Measurements from ENCODE around the gene CKM. TPM values are rescaled to one million over a fixed set of nuclear protein-coding genes. Genes with fewer than 3 reads are reported as not detected.

CKM gene
- total RNA-seq, 1 donor from 2014 or later: 2,391 TPM

DNA sequence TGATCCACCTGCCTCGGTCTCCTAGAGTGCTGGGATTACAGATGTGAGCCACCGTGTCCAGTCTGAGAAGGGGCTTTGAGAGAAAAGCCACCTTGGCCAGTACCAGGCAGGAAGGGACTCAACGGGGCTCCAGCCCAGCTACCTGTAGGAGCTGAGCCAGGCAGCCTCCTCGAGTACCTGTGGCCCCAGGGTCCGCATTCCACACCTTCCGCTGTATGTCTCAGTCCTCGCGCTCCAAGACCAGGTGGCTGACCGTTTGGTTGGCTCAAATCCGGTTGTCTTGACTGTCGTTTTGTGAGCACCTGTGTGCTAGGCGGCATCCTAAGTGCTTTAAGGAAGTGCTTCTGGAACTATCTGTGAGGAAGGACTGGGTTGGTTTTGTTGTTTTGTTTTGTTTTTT lies 55.4 kb downstream of the CKM start:
- no peak for DNase-seq (ENCODE audit: low spot score)
- intact Hi-C loops (cut with DNase I): no loop called here

DNA sequence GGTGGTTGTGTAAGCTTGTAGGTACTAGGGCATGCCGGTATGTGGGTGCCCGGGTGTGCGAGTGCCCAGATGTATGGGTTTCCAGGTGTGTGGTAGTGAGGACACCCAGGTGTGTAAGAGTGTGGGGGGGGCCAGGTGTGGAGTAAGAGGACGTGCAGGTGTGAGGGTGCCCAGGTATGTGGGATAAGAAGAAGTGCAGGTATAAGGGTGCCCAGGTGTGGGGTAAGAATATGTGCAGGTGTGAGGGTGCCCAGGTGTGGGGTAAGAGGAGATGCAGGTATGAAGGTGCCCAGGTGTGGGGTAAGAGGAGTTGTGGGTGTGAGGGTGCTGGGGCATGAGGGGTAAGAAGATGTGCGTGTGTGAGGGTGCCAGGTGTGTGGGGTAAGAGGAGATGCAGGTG lies 57.3 kb downstream of the CKM start:
- DNase-seq (ENCODE audit: low spot score): no peak
- intact Hi-C loops (cut with DNase I): no loop called here

DNA sequence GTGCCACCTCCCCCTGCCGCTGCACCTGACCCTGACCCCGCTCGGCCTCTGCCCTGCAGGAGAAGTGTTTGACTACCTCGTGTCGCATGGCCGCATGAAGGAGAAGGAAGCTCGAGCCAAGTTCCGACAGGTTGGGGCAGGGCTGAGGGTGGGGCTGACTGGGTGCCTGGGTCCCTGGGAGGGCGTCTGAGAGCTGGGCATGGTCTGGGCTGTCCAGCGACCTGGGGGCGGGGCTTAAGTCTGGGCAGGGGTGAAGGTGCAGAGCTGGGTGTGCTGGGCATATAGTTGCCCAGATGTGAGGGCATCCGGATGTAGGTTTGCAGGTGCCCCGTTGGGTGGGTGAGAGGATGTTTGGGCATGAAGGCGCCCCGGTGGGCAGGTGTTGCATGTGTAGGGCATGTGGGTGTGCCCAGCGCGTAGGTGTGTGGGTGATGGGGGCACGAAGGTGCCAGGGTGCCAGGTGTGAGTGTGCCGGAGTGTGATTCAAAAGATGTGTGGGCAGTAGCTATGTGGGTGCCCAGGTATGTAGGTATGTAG lies 57.8 kb downstream of the CKM start:
- DNase-seq (ENCODE audit: low spot score): no peak
- intact Hi-C loops (cut with DNase I): no loop called here

DNA sequence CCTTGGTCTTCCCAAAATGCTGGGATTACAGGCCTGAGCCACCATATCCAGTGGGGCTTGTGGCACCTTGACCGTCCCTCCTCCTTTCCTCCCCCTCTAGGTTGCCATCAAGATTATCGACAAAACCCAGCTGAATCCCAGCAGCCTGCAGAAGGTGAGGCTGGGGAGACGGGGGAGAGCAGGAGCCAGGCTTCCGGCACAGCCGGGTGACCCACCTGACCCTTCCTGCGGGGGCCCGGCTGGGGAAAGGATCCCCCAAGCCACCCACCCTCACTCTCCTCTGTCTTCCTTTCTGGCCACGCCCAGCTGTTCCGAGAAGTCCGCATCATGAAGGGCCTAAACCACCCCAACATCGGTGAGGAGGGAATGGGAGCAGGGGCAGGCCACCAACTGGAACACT lies 59.7 kb downstream of the CKM start:
- intact Hi-C loops (cut with DNase I): no loop called here
- DNase-seq (ENCODE audit: low spot score): no peak

DNA sequence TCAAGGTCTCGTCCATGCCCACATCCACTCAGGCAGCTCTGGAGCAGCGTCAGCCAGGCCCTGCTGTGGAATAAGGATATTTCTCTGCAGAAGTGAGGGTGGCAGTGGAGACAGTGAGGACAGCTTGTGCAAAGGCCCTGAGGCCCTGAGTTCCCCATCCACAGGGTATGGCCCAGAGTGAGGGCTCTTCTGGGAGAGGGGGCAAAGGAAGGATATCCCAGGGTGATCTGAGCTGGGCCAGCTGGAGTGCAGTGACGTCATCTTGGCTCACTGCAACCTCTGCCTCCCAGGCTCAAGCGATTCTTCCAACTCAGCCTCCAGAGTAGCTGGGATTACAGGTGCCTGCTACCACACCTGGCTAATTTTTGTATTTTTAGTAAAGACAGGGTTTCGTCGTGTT lies 60.1 kb downstream of the CKM start:
- no peak for DNase-seq (ENCODE audit: low spot score)

DNA sequence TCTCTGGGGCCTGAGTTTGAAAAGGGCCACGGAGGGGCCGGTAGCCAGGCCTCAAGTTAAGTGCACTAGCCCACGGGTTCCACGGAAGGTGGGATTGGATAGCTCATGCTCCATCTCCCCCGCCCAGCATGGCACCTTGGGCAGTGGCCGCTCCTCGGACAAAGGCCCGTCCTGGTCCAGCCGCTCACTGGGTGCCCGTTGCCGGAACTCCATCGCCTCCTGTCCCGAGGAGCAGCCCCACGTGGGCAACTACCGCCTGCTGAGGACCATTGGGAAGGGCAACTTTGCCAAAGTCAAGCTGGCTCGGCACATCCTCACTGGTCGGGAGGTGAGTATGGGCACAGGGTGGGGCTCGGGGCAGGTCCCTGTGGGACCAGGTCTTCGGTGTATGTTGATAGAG lies 63.8 kb downstream of the CKM start:
- no peak for DNase-seq (ENCODE audit: low spot score)
- intact Hi-C loops (cut with DNase I): no loop called here

More for the DNA sequence above, 60.1 kb downstream of the CKM start:
- intact Hi-C loops (cut with DNase I): no loop called here

DNA sequence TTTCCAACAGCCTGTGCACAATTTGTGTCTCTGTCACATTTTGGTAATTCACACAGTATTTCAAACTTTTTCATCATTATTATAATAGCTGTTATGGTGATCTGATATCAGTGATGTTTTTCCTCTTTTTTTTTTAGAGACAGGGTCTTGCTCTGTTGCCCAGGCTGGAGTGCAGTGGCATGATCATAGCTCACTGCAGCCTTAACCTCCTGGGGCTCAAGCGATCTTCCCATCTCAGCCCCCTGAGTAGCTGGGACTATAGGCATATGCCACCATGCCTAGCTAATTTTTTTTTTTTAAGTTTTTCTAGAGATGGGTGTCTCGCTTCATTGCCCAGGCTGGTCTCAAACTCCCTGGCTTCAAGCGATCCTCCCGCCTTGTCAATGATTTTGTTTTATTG lies 65.8 kb downstream of the CKM start:
- DNase-seq (ENCODE audit: low spot score): no peak
- intact Hi-C loops (cut with DNase I): no loop called here

Other genes with a start within 250 kb of the CKM start
- gene ZNF296, start 246.4 kb downstream of the CKM start, total RNA-seq: 0.13 TPM
- gene GEMIN7, start 243.6 kb downstream of the CKM start, total RNA-seq: 10.7 TPM
- gene PPP1R37, start 229.7 kb downstream of the CKM start, total RNA-seq: 18.6 TPM
- not detected for gene NKPD1, start 161.9 kb downstream of the CKM start, total RNA-seq
- gene TRAPPC6A, start 144.6 kb downstream of the CKM start, total RNA-seq: 19.9 TPM
- gene BLOC1S3, start 144.1 kb downstream of the CKM start, total RNA-seq: 5.0 TPM
- 1.7 TPM for gene EXOC3L2, start 77.5 kb downstream of the CKM start, total RNA-seq
- gene MARK4, start 71.6 kb downstream of the CKM start, total RNA-seq: 36.6 TPM
- not detected for gene KLC3, start 17.9 kb upstream of the CKM start, total RNA-seq
- gene ERCC2, start 47.7 kb upstream of the CKM start, total RNA-seq: 12.4 TPM
- gene PPP1R13L, start 82.2 kb upstream of the CKM start, total RNA-seq: 119 TPM
- gene POLR1G, start 83.8 kb upstream of the CKM start, total RNA-seq: 3.2 TPM
- 89.0 TPM for gene ERCC1, start 101.0 kb upstream of the CKM start, total RNA-seq
- 0.94 TPM for gene FOSB, start 145.1 kb upstream of the CKM start, total RNA-seq
- 15.1 TPM for gene RTN2, start 174.2 kb upstream of the CKM start, total RNA-seq
- 0.59 TPM for gene PPM1N, start 175.6 kb upstream of the CKM start, total RNA-seq
- 60.4 TPM for gene VASP, start 184.6 kb upstream of the CKM start, total RNA-seq

All from cardiac septum (tissue), 1 donor.